LNCaP clone FGC (cell line): ENCODE results near the gene ALG12.

Experiments
- DNase-seq: peaks from one replicate; pipeline ENCODE4 v3.0.0-alpha.2; 2011; ENCODE audit warnings: low read depth
- H3K4me3 ChIP-seq: 2 replicates; pipeline ENCODE4 v1.5.1; 2011; ENCODE audit warnings: mild to moderate bottlenecking, low read depth, low read length, control low read depth
- TF ChIP-seq, protein P1 (sequence below): IDR thresholded peaks from 2 replicates; pipeline ENCODE4 v1.5.1; 2012; ENCODE audit warnings: mild to moderate bottlenecking; ENCODE audit not compliant: control insufficient read depth, insufficient read depth; ENCODE audit errors: extremely low read depth

Gene ALG12

DNA sequence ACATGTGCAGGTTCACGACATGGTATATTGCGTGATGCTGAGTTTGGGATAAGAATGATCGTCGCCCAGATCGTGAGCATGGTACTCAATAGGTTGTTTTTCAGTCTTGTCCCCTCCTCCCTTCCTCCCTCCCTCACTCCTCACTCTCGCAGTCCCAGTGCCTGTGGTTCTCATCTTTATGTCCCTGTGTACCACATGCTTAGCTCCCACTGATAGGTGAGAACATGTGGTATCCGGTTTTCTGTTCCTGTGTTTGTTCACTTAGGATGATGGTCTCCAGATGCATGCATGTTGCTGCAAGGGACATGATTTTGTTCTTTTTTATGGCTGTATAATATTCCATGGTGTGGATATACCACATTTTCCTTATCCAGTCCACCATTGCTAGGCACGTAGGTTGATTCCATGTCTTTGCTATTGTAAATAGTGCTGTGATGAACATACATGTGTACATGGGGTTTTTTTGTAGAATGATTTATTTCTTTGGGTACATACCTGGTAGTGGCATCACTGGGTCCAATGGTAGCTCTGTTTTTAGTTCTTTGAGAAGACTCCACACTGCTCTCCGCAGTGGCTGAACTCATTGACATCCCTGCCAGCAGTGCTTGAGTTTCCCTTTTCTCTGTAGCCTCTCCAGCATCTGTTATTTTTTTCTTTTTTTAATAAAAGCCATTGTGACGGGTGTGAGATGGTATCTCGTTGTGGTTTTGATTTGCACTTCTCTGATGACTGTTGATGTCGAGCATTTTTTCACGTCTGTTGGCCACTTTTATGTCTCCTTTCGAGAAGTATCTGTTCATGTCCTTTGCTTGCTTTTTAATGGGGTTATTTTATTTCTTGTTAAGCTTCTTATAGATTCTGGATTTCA lies 48.2 kb downstream of the ALG12 start:
- DNase-seq: no peak
- no peak overlapping the region for H3K4me3 ChIP-seq
- TF ChIP-seq, protein P1, sequence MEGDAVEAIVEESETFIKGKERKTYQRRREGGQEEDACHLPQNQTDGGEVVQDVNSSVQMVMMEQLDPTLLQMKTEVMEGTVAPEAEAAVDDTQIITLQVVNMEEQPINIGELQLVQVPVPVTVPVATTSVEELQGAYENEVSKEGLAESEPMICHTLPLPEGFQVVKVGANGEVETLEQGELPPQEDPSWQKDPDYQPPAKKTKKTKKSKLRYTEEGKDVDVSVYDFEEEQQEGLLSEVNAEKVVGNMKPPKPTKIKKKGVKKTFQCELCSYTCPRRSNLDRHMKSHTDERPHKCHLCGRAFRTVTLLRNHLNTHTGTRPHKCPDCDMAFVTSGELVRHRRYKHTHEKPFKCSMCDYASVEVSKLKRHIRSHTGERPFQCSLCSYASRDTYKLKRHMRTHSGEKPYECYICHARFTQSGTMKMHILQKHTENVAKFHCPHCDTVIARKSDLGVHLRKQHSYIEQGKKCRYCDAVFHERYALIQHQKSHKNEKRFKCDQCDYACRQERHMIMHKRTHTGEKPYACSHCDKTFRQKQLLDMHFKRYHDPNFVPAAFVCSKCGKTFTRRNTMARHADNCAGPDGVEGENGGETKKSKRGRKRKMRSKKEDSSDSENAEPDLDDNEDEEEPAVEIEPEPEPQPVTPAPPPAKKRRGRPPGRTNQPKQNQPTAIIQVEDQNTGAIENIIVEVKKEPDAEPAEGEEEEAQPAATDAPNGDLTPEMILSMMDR: no peak

DNA sequence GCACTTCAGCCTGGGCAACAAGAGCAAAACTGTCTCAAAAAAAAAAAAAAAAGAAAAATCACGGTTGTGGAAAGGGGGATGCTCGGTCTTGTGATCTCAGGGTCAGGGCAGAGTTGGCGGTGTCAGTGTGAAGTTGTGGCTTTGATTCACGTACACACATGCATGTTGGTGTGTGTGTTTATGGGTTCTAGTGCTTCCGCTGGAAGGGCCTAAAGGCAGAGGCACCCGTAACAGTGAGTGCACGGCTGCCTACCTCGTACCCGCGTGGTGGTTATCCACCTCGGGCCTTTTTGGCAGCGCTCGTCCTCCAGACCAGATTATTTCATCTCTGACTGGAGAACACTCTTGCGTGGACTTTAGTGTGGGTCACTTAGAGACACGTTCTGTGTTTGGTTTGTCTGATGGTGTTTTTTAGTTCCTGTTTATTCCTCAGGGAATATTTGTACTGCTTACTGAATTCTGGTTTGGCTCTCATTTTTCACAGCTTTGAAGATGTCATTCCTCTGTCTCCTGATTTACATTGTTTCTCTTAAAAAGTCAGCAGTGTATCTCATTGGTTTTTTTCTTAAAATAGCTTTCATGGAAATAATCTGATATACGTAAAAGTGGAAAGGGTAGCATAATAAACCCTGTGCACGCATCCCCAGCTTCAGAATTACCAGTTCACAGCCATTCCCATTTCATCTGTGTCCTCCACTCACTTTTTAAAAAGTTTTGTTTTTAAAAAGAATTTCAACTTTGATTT lies 49.0 kb downstream of the ALG12 start:
- no peak overlapping the region for H3K4me3 ChIP-seq
- no peak for DNase-seq
- TF ChIP-seq, protein P1: no peak

DNA sequence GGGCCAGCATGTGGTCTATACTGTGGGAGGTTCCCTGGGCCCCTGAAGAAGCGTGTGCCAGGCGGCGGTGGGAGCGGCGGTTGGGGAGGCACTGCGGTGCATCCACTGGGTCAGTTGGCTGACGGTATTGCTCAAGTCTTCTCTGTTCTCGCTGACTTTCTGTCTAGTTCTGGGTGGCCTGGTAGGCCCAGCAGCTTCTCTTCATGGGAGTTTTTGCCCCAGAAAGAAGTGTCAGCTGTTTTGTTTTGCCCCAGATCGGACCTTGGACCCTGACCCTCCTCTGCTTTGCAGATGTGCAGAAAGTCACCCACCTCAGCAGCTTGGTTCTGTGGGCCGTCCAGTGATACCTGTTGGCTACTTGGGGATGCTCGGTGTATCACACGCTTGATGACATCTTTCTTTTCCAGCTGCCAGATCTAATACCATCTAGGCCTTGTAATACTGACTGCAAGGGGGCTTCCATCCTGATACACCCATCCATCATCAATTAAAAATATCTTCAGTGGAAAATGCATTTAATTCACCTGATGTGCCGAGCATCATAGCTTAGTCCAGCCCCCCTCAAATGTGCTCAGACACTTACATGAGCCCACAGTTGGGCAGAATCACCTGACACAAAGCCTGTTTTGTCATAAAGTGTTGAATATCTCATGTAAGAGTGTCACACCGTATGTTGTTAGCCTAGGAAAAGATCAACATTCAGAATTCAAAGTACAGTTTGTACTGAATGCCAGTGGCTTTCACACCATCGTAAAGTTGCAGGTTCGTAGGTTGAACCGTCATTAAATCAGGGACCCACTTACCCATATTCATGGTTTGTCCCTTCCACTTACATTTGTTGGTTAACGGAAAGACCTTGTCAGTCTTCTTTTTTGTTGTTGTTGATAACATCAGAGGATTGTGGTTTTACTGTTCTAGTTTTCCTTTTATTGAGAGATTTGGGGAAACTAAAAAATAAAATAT lies 50.7 kb downstream of the ALG12 start:
- H3K4me3 ChIP-seq: no peak overlapping the region
- TF ChIP-seq, protein P1: no peak
- DNase-seq: no peak

DNA sequence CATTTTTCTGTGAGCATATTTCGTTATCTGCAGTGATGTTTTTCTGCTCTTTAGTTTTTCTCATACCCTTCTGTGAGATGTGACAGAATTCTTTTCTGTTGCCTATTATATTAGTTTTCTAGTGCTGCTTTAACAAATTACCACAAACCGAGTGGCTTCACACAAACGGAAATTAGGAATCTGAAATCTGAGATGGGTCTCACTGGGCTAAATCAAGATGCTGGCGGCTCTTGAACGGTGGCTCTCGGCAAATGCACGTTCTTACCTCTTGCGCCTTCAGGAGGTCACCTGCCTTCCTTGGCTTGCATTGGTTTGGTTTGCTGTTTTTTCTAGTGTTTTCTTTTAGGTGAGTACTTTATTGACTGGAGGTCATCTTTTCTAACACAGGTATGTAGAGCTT lies 51.6 kb downstream of the ALG12 start:
- no peak for DNase-seq
- TF ChIP-seq, protein P1: no peak
- H3K4me3 ChIP-seq: no peak overlapping the region

DNA sequence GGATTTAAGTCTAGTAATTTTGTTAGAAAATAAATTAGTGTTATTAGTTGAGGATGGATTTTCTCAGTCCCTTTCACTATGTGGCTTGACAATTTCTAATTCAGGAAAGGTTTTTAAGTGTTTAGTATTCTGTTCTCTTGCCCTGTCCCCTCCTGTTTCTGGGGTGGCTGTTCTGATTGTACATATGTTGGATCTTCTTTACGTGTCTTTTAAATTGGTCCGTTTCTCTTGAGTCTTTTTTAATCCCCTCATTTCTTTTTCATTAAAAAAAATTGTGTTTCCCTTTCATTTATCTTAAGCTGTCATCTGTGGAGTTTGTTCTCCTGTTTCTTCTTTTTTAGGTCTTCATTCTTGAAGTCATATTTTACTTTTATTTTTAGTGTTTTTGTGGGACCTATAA lies 52.1 kb downstream of the ALG12 start:
- TF ChIP-seq, protein P1: no peak
- DNase-seq: no peak
- H3K4me3 ChIP-seq: no peak overlapping the region

DNA sequence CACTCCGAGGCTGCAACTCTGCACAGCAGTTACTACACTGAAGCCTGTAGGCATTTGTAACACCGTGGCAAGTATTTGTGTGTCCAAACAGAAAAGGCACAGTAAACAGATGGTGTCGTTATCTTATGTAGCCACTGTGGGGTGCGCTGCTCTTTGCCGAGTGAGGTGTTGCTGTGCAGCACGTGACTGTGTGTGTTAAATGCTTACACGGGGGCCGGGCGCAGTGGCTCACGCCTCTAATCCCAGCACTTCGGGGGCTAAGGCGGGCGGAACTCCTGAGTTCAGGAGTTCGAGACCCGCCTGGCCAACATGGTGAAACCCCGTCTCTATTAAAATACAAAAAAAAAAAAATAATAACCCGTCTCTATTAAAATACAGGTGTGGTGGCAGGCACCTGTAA lies 53.1 kb downstream of the ALG12 start:
- no peak overlapping the region for H3K4me3 ChIP-seq
- DNase-seq: no peak
- TF ChIP-seq, protein P1: no peak
